Measurements from ENCODE around the gene GCLM.

GCLM gene

GRCh38 chr1:93845538-93846205 is 63.6 kb downstream of the GCLM start:
- no peak for DNase-seq

GRCh38 chr1:93844262-93845045 is 64.8 kb downstream of the GCLM start:
- no peak for DNase-seq

- no peak for DNase-seq
These were observed 66.3 kb downstream of the GCLM start for GRCh38 chr1:93842750-93843500.

- no peak for DNase-seq
These were observed 67.5 kb downstream of the GCLM start for GRCh38 chr1:93841771-93842170.

GRCh38 chr1:93840956-93841482 is 68.2 kb downstream of the GCLM start:
- no peak for DNase-seq

GRCh38 chr1:93839753-93840152 is 69.5 kb downstream of the GCLM start:
- no peak for DNase-seq

- no peak for DNase-seq
These were observed 69.9 kb downstream of the GCLM start for GRCh38 chr1:93839307-93839706.

- DNase-seq = no peak
These were observed 71.3 kb downstream of the GCLM start for GRCh38 chr1:93837961-93838360.

All from activated effector memory CD4-positive, alpha-beta T cell treated with Interleukin-2 at 50 U/mL for 16 hours (primary cell).